Aorta (tissue), 5 donors: ENCODE results near the gene DOK1. TPM values are rescaled to one million over a fixed set of nuclear protein-coding genes. Genes with fewer than 3 reads are reported as not detected.

Experiments
- ATAC-seq: fragments of 200-7000 bp; cut with Tn5 transposase; one replicate; pipeline ENCODE4 v1.9.1; 2022; ENCODE audit warnings: moderate library complexity; ENCODE audit not compliant: low FRiP score
- DNase-seq, 2 donors: peaks; one replicate each; pipeline ENCODE4 v3.0.0-alpha.2; 2020
- H3K27ac ChIP-seq, 2 donors: one replicate each; pipeline ENCODE4 v1.5.1; 2013; ENCODE audit warnings: low read length in 2 of 2, mild to moderate bottlenecking in 2 of 2, moderate library complexity in 2 of 2, control low read depth in 1 of 2, inconsistent platforms in 1 of 2, low read depth in 1 of 2
- H3K27me3 ChIP-seq, 2 donors: one replicate each; pipeline ENCODE4 v1.6.1; 2013; ENCODE audit warnings: control low read depth in 1 of 2, low read length in 1 of 2, mild to moderate bottlenecking in 1 of 2, moderate library complexity in 1 of 2; ENCODE audit not compliant: insufficient read depth in 2 of 2, control insufficient read depth in 1 of 2
- H3K36me3 ChIP-seq, 2 donors: one replicate each; pipeline ENCODE4 v1.6.1; 2013; ENCODE audit warnings: control low read depth in 1 of 2, low read length in 1 of 2, mild to moderate bottlenecking in 1 of 2; ENCODE audit not compliant: insufficient read depth in 2 of 2, control insufficient read depth in 1 of 2
- H3K4me1 ChIP-seq, 2 donors: one replicate each; pipeline ENCODE4 v1.6.1; 2013; ENCODE audit warnings: low read length in 2 of 2, control low read depth in 1 of 2, mild to moderate bottlenecking in 1 of 2, moderate library complexity in 1 of 2; ENCODE audit not compliant: insufficient read depth in 2 of 2, control insufficient read depth in 1 of 2
- H3K4me3 ChIP-seq, 2 donors: one replicate each; pipeline ENCODE4 v1.5.1; 2013; ENCODE audit warnings: low read length in 2 of 2, control low read depth in 1 of 2, mild to moderate bottlenecking in 1 of 2
- H3K9me3 ChIP-seq: one replicate; pipeline ENCODE4 v1.6.1; 2013; ENCODE audit warnings: mild to moderate bottlenecking, low read length; ENCODE audit not compliant: control insufficient read depth
- WGBS, 2 donors: extraction: QIAGEN DNeasy Blood & Tissue Kit; methylation state at CpG; one replicate each; pipeline ENCODE4 v1.1.7; 2013; 5-methylcytosine and 5-hydroxymethylcytosine counted together
- intact Hi-C, 2 donors: fragments of 100-400 bp; cut with DNase I; formaldehyde crosslinking; loops; one replicate each; pipeline versions ENCODE4 v1.14.2 to v1.15.0; 2022
- polyA plus RNA-seq, 2 donors: library from polyadenylated mRNA; stranded (reverse); fragments of 200-250 nt; gene quantifications; one replicate each; pipeline ENCODE4 v1.2.3, GENCODE V29; 2013
- total RNA-seq, 2 donors: library from RNA; stranded (reverse); fragmentation: NEBNext Ultra II Directional; extraction: Animal tissue kit (Norgen Biotek cat#: 25700); gene quantifications; one replicate each; pipeline ENCODE4 v1.2.1, GENCODE V29; 2021
- donor health status: healthy with polysubstance abuse.
- donor health status: Bipolar disorder and iron deficiency.
- donor health status: DM: no; HTN: no; CAD: no.
- donor health status: DM: no; HTN: no; CAD: no.
- donor health status: DM: yes; HTN: yes; CAD: no.

Gene DOK1
- total and polyA plus RNA-seq, 4 donors: 14.9 to 19.6 (median 17.3) TPM

DNA sequence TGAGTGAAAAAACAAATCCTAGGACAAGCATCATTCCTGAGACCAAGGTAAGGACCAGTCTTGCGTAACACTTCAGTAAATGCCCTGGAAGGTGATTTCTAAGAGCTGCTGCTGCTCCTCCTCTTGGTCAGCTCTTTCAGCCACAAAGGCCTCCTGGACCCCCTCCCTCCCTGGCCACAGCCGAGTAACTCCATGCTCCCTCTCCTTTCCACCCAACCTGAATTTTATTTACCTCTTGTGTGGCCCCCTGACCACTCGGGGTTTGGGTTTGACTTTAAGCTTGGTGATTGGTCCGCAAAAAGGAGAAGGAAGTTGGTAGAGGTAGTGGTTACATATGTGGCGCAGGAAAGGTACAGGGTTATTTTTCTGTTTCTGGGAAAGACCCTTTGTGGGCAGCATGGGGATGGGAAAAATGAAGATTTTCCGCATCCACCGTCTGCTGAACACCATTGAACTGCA, 15.6 kb upstream of the DOK1 start:
- no peak overlapping the region for H3K4me3 ChIP-seq
- H3K27me3 ChIP-seq: no peaks in the 10 kb centered on the region
- no peak for DNase-seq
- WGBS, 2 donors: 81 to 84% methylated on average over 7 of the region's 7 CpGs
- no peaks in the 10 kb centered on the region for H3K9me3 ChIP-seq
- H3K4me1 ChIP-seq: no peaks in the 10 kb centered on the region
- ATAC-seq: no peak
- no peak overlapping the region for H3K27ac ChIP-seq
- H3K36me3 ChIP-seq: no peaks in the 10 kb centered on the region
- intact Hi-C loops: loop anchor here in 1 of 2 donors (10.0 kb wide), 1 partner anchor 46 kb away; no protein-coding TSS in a partner anchor

DNA sequence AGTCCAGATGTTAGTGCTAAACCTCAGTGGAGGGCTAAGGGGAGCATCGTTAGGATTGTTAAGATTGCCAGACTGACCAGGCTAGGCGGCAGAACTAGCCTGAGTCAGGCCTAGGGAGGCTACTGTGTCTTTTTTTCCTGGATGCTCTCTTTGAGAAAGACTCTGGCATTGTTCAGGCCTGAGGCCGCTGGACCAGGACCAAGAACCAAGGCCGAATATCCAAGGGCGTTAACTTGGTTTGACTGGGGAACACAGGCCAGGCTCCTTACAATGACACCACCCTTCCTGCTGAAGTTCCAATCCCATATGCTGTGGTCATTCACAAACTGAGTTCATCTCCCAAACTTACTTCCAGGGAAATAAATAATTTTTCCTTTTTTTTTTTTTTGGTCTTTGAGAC, 14.2 kb upstream of the DOK1 start:
- ATAC-seq: peak; percentile 77
- no peaks in the 10 kb centered on the region for H3K36me3 ChIP-seq
- H3K4me1 ChIP-seq: no peaks in the 10 kb centered on the region
- DNase-seq: peak in 1 of 2 donors; percentile 80
- H3K27me3 ChIP-seq: no peaks in the 10 kb centered on the region
- intact Hi-C loops: no loop called here
- no peak overlapping the region for H3K27ac ChIP-seq
- no peak overlapping the region for H3K4me3 ChIP-seq
- 82 to 91% methylated on average over 5 of the region's 5 CpGs for WGBS, 2 donors
- H3K9me3 ChIP-seq: no peaks in the 10 kb centered on the region

DNA sequence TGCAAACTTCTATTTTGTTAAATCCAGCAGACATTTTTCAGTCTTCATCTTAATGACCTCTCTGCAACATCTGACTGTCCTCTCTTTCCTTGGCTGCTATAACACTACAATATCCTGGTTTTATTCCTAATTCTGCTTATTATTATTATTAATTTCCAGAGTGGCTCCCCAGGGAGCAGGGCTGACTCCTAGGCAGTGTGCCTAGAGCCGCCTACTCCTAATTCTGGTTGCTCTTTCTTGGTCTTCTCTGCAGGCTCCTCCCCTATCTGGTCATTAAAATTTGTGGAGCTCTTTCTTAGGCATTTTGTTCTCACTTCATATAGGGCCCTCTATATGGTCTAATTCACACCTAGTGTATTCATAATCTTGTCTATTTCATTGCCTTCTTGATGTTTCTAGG, 11.5 kb upstream of the DOK1 start:
- no peak overlapping the region for H3K27ac ChIP-seq
- H3K9me3 ChIP-seq: no peaks in the 10 kb centered on the region
- H3K4me3 ChIP-seq: no peak overlapping the region
- H3K4me1 ChIP-seq: no peaks in the 10 kb centered on the region
- DNase-seq: no peak
- WGBS, 2 donors: 88 to 91% methylated on average over 1 of the region's 1 CpG
- ATAC-seq: no peak
- intact Hi-C loops: no loop called here
- no peaks in the 10 kb centered on the region for H3K27me3 ChIP-seq
- no peaks in the 10 kb centered on the region for H3K36me3 ChIP-seq

DNA sequence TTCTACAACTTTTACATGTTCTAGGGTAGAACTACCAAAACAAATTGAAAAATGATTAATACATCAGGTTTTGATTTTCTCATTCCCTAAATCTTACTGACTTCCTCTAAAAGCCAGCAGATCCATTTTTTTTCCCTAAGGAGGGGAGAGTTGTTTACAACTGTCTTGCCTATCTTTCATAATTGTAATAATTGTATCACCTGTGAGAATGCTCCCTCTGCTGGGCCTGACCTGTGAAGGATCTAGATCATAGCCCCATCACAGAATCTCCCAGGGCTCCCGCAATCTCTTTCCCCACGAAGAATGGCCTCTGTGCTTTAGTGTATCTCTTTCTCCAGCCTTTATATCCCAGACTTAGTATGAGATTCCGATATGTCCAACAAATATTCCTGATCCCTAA, 9.9 kb upstream of the DOK1 start:
- intact Hi-C loops: loop anchor here in 1 of 2 donors (5.0 kb wide), 1 partner anchor 38 kb away; no protein-coding TSS in a partner anchor
- H3K27ac ChIP-seq: no peak overlapping the region
- no peak overlapping the region for H3K4me3 ChIP-seq
- DNase-seq: no peak
- ATAC-seq: no peak
- no peaks in the 10 kb centered on the region for H3K27me3 ChIP-seq
- H3K36me3 ChIP-seq: no peaks in the 10 kb centered on the region
- H3K9me3 ChIP-seq: no peaks in the 10 kb centered on the region
- no peaks in the 10 kb centered on the region for H3K4me1 ChIP-seq
- WGBS, 2 donors: 92 to 95% methylated on average over 3 of the region's 3 CpGs

DNA sequence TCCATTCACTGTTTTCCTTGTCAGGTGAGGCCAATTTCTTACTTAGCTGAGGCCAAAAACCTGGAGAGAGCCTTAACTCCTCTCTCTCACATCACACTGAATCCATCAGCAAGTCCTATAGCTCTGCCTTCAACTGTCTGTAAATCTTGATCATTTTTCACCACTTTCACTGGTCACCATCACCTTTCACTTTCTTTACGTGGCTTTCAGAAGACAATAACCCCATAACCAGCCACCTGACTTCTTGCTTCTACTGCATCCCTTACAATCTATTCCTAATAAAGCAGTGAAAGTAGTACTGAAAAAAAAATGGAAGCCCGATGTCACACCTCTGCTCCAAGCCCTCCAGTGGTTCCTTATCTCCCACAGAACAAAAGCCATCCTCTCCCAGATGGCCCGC, 8.5 kb upstream of the DOK1 start:
- no peaks in the 10 kb centered on the region for H3K36me3 ChIP-seq
- 88 to 90% methylated on average over 3 of the region's 3 CpGs for WGBS, 2 donors
- H3K4me3 ChIP-seq: no peak overlapping the region
- ATAC-seq (no peak), DNase-seq (no peak)
- no peaks in the 10 kb centered on the region for H3K4me1 ChIP-seq
- intact Hi-C loops: loop anchor here in 1 of 2 donors (5.0 kb wide), 1 partner anchor 36 kb away; no protein-coding TSS in a partner anchor
- no peaks in the 10 kb centered on the region for H3K27me3 ChIP-seq
- H3K27ac ChIP-seq: no peak overlapping the region
- no peaks in the 10 kb centered on the region for H3K9me3 ChIP-seq

DNA sequence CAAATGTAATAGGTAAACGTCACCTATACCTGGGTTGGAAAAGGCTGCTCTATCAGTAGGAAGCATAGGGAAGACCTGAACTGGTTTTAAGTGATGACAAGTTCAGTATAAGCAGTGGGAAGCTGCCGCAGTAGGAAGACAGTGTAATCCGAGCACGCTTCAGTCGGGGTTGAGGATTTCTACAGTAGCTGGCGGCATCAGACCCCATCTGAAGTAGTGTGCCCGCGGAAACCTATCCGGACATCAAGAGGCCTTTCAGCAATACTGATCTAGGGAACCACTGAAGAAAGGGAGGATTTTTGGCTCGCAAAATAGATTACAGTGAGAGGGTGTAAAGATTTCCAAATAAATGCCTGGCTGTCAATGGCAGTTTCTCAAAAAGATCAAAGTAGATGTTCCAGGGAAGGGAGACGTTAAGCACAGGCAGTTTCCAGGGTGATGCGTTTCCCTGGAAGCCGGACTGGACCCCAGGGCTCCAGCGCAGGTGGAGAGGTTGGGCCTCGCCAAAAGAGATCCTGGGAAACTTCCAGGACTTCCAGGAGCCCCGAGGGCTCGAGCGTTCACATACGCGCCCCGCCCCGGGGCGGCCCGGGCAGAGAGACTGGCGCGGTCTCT, 6.1 kb upstream of the DOK1 start:
- ATAC-seq: no peak

DNA sequence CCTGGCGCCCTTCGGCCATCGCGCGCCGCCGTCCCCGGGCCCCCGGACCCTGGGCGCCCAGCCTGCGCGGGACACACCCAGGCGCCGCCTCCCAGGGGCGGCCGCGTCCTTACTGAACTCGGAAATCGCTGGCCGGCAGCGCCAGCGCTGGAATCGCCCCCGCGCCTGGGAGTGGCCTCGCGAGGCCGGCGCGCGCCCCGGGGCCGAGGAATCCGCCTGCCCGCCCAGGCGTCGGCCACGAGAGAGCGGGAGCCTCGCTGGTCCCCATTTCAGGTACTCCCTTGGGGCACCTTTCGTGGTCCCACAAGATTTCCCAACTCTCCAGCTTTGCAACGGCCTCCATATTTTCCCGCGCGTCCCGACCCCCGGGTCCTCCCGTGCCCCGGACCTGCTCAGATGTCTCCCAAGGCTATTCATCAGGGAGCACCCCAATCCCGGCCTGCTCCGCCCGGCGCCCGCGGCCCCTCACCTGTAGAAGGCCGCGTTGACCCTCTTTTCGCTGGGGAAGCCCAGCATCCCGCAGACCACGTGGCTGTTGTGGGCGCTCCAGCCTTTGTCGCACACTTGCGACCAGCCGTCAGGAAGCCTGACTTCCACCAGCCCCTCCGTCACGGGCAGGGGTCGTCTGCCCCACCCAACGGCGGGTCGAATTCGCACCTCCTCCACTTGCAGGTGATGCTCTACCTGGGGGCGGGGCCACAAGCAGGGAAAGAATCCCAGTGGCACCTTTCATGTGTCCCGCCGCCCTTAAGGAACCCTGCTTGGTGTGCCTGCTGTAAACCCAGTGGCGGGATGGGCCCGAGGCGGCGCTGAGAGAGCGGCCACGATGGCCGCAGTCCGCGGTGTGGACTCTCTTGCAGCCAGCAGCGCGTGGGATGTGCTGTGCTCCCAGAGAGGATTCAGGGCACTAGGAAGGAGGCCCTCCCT, 5.4 kb upstream of the DOK1 start:
- no peaks in the 10 kb centered on the region for H3K27me3 ChIP-seq
- H3K27ac ChIP-seq: peak overlapping the region in 1 of 2 donors; percentile 13
- intact Hi-C loops: loop anchor here in 1 of 2 donors (5.0 kb wide), 1 partner anchor 33 kb away; no protein-coding TSS in a partner anchor
- H3K4me3 ChIP-seq: peak overlapping the region; percentile 39 to 79
- H3K9me3 ChIP-seq: no peaks in the 10 kb centered on the region
- 9 to 12% methylated on average over 71 to 85 of the region's 85 CpGs for WGBS, 2 donors
- H3K36me3 ChIP-seq: no peaks in the 10 kb centered on the region
- no peaks in the 10 kb centered on the region for H3K4me1 ChIP-seq
- ATAC-seq (peak; percentile 78), DNase-seq (peak; percentile 81 to 92)

More for the DNA sequence above, 6.1 kb upstream of the DOK1 start:
- no peak for DNase-seq
- Histone ChIP-seq H3K4me3 (peak overlapping the region; percentile 31 to 79), H3K36me3 (no peaks in the 10 kb centered on the region), H3K4me1 (no peaks in the 10 kb centered on the region), H3K9me3 (no peaks in the 10 kb centered on the region), H3K27me3 (no peaks in the 10 kb centered on the region), H3K27ac (peak overlapping the region in 1 of 2 donors; percentile 20)
- intact Hi-C loops: loop anchor here in 1 of 2 donors (5.0 kb wide), 1 partner anchor 34 kb away; no protein-coding TSS in a partner anchor
- WGBS, 2 donors: 15 to 21% methylated on average over 26 of the region's 26 CpGs

DNA sequence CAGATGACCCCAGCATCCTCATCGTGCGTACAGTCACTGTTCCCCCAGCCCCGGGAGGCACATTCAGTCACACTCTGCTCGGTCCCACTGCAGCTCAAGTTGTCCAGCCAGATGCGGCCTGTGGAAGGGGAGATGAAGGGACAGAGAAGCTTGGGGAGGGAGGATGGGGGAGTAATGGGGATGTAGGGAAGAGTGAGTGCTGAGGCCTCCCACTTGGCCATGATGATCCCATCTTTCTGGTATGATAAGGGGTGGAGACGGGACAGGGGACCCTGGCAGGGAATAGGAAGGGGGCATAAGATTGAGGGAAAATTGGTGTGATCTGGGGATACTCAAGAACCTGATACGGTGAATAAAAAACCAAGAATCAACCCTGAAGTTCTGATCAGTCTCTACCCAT, 4.3 kb upstream of the DOK1 start:
- 95 to 98% methylated on average over 7 of the region's 7 CpGs for WGBS, 2 donors
- H3K4me3 ChIP-seq: no peak overlapping the region
- no peaks in the 10 kb centered on the region for H3K36me3 ChIP-seq
- H3K27ac ChIP-seq: no peak overlapping the region
- no peak for ATAC-seq
- no peak for DNase-seq
- no peaks in the 10 kb centered on the region for H3K9me3 ChIP-seq
- no peaks in the 10 kb centered on the region for H3K27me3 ChIP-seq
- intact Hi-C loops: no loop called here
- no peaks in the 10 kb centered on the region for H3K4me1 ChIP-seq
